HUES6 (cell line): ENCODE measurements around the gene GRIFIN.
"Not testable (repeated sequence)": the region's sequence is repeated elsewhere in the genome, so short reads cannot be mapped to it uniquely, and the experiment has no call there.

Source experiments
- H3K27ac ChIP-seq: 2 replicates; pipeline ENCODE4 v1.7.0; 2013; ENCODE audit warnings: low read depth, mild to moderate bottlenecking, low read length, inconsistent platforms
- H3K27me3 ChIP-seq: 2 replicates; pipeline ENCODE4 v1.6.1; 2013; ENCODE audit warnings: low read length; ENCODE audit not compliant: control insufficient read depth, insufficient read depth
- H3K36me3 ChIP-seq: 2 replicates; pipeline ENCODE4 v1.6.1; 2013; ENCODE audit warnings: low read length; ENCODE audit not compliant: control insufficient read depth, insufficient read depth
- H3K4me1 ChIP-seq: 2 replicates; pipeline ENCODE4 v1.6.1; 2013; ENCODE audit warnings: low read length; ENCODE audit not compliant: control insufficient read depth, insufficient read depth
- H3K4me3 ChIP-seq: 2 replicates; pipeline ENCODE4 v1.5.1; 2013; ENCODE audit warnings: low read depth, low read length
- H3K9ac ChIP-seq: one replicate; pipeline ENCODE4 v1.6.1; 2013; ENCODE audit warnings: mild to moderate bottlenecking, low read length
- H3K9me3 ChIP-seq: 2 replicates; pipeline ENCODE4 v1.6.1; 2013; ENCODE audit warnings: low read depth, low read length; ENCODE audit not compliant: control insufficient read depth, insufficient read depth

GRIFIN gene

DNA sequence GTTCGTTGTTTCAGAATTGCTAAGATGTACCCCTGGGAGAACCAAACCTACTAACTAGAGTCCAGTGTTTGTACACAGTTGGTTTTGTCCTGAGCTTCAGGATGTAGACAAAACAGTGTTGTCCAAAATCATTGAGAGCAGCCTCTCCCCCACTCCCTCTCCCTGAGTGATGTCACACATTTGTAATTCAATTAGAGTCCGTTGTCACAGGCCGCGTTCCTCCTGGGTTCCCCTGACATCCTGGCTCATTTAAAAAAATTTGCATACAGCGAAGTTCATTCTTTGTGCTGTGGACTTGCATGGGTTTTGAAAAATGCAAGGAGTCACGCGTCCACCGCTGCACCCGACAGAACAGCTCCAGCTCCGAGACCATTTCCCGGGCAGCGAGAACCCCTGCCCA lies 10.3 kb downstream of the GRIFIN start:
- H3K9me3 ChIP-seq: peaks cover 3% of the 10 kb centered on the region; the same call in 1 of the 2 replicates
- peak overlapping the region; percentile 1 for H3K9ac ChIP-seq
- H3K27ac ChIP-seq: no peak overlapping the region
- H3K4me1 ChIP-seq: peaks cover 16% of the 10 kb centered on the region
- H3K27me3 ChIP-seq: no peaks in the 10 kb centered on the region
- no peaks in the 10 kb centered on the region for H3K36me3 ChIP-seq
- no peak overlapping the region for H3K4me3 ChIP-seq

DNA sequence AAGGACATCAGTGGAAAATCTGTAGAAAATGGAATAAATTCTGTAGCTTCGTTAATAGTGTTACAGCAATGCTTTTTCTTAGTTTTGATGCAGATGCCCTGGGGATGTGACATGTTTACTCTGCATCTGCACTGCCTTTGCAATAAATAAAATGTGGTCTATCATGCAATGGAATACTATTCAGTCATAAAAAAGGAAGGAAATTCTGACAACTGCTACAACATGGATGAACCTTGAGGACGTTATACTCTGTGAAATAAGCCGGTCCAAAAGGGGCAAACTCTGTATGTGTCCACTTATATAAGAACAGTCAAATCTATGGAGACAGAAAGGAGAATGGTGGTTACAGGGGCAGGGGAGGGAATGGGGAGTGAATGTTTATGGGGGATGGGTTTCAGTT lies 13.5 kb downstream of the GRIFIN start:
- Histone ChIP-seq H3K27ac (no peak overlapping the region), H3K4me3 (no peak overlapping the region), H3K4me1 (peaks cover 10% of the 10 kb centered on the region), H3K9me3 (peaks cover 3% of the 10 kb centered on the region; the same call in 1 of the 2 replicates), H3K36me3 (no peaks in the 10 kb centered on the region), H3K9ac (no peak overlapping the region), H3K27me3 (no peaks in the 10 kb centered on the region)

GRCh38 chr7:2461268-2462026 lies 14.8 kb downstream of the GRIFIN start:
- H3K27ac ChIP-seq: no peak overlapping the region

DNA sequence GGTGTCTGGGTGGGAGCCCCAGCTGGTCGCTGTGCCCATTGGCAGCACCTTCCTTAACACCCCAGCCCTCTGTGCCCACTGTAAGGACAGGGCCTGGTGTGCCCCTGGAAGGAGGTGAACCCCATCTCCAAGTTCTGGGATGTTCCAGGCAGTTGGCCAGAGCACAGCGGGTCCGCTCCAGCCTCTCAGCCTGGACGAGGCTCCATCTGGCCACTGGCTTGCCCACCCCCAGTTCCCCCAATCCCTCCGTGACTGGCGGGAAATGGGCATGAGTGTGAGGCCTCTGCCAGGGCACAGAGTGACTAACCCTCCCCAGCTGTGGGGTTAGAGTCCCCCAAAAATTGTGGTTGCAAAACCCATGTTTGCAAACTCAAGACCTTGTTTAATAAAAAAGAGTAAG lies 15.6 kb downstream of the GRIFIN start:
- Histone ChIP-seq H3K9me3 (peaks cover 3% of the 10 kb centered on the region; the same call in 1 of the 2 replicates), H3K4me1 (peaks cover 4% of the 10 kb centered on the region), H3K36me3 (no peaks in the 10 kb centered on the region), H3K27ac (no peak overlapping the region), H3K27me3 (no peaks in the 10 kb centered on the region), H3K4me3 (no peak overlapping the region), H3K9ac (no peak overlapping the region)

More at GRCh38 chr7:2461268-2462026, 14.8 kb downstream of the GRIFIN start:
- Histone ChIP-seq H3K36me3 (no peaks in the 10 kb centered on the region), H3K4me1 (peaks cover 10% of the 10 kb centered on the region), H3K4me3 (no peak overlapping the region), H3K9me3 (peaks cover 3% of the 10 kb centered on the region; the same call in 1 of the 2 replicates), H3K27me3 (no peaks in the 10 kb centered on the region), H3K9ac (no peak overlapping the region)

- no peak overlapping the region for H3K27ac ChIP-seq
- H3K36me3 ChIP-seq: no peaks in the 10 kb centered on the region
- H3K4me1 ChIP-seq: peaks cover 2% of the 10 kb centered on the region; the same call in 1 of the 2 replicates
- H3K9me3 ChIP-seq: peaks cover 3% of the 10 kb centered on the region; the same call in 1 of the 2 replicates
- H3K4me3 ChIP-seq: no peak overlapping the region
- no peak overlapping the region for H3K9ac ChIP-seq
- H3K27me3 ChIP-seq: no peaks in the 10 kb centered on the region
Observed at GRCh38 chr7:2460188-2460587, 16.0 kb downstream of the GRIFIN start.

DNA sequence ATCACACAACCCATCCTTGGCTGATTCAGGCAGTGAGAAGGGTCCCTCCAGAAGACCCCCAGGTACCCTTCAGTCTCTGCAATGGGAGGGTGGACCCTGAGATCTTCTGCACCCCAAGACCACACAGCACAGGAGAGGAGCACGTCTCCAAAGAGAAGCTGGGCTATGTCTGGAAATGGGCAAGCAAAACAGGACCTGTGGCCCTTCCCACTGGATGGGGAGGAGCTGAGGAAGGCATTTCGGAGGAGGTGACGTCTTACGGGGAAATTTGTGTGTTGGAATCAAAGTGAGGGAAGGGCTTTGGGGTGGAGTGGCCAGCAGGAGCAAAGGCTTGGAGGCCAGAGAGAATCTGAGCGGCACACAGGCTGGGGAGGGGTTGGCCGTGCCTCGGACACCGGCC lies 16.5 kb downstream of the GRIFIN start:
- Histone ChIP-seq H3K9me3 (peaks cover 3% of the 10 kb centered on the region; the same call in 1 of the 2 replicates), H3K27me3 (no peaks in the 10 kb centered on the region), H3K27ac (no peak overlapping the region), H3K4me1 (peaks cover 2% of the 10 kb centered on the region; the same call in 1 of the 2 replicates), H3K36me3 (no peaks in the 10 kb centered on the region), H3K4me3 (no peak overlapping the region), H3K9ac (no peak overlapping the region)

DNA sequence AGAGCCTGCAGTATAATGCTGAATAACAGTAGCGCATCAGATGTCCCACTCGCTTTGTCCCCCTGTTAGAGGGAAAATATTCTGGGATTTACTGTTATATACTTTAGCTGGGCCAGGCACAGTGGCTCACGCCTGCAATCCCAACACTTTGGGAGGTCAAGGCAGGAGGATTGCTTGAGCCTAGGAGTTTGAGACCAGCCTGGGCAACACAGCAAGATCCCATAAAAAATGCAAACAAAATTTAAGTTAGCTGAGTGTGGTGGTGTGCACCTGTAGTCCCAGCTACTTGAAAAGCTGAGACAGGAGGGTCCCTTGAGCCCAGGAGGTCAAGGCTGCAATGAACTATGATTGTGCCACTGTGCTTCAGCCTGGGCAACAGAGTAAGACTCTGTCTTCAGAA lies 22.3 kb downstream of the GRIFIN start:
- not testable (repeated sequence) for H3K9me3 ChIP-seq, H3K27ac ChIP-seq, H3K27me3 ChIP-seq, H3K4me3 ChIP-seq, H3K36me3 ChIP-seq, H3K4me1 ChIP-seq, H3K9ac ChIP-seq

DNA sequence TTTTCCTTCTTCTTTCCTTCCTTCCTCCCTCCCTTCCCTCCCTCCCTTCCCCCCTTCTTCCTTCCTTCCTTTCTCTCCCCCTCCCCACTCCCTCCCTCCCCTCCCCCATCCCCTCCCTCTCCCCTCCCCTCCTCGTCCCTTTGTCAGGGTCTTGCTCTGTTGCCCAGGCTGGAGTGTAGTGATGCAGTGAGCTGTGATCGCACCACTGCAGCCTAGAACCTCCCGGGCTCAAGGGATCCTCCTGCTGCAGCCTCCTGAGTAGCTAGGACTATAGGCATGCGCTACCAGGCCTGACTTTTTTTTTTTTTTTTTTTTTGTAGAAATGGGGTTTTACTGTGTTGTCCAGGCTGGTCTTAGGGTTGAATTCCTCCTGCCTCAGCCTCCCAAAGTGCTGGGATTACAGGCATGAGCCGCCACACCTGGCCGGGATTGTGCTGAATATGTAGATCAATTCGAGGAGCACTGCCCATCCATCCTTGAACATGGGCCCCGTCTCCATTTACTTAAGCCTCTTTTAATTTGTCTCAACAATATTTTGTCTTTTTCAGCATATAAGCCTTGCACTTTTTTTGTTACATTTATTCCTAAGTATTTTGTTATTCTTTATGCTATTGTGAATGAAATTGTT lies 23.4 kb downstream of the GRIFIN start:
- Histone ChIP-seq H3K4me3 (no peak overlapping the region), H3K4me1 (peaks cover 7% of the 10 kb centered on the region), H3K9ac (no peak overlapping the region), H3K27me3 (no peaks in the 10 kb centered on the region), H3K27ac (no peak overlapping the region), H3K9me3 (no peaks in the 10 kb centered on the region), H3K36me3 (no peaks in the 10 kb centered on the region)

DNA sequence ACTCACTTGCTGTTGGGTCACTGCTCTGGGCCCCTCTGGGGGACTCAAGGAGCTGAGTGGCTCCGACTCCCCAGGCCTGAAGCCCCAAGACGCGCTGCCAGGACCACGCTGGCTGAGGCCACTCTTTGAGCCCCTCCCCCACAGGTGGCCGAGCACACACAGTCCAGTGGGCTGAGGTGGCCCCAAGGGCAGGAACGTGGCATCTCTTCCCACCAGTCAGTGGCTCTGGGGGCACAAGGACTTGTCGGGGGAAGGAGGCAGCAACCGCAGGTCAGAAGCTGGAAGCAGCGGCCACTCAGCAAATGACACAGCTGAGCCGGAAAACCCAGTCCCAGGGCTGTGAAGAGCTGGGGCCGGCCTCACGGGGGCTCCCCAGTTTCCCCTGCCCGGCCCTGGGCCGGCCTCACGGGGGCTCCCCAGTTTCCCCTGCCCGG lies 24.1 kb downstream of the GRIFIN start:
- Histone ChIP-seq H3K9me3 (no peaks in the 10 kb centered on the region), H3K36me3 (no peaks in the 10 kb centered on the region), H3K4me3 (no peak overlapping the region), H3K9ac (no peak overlapping the region), H3K4me1 (peaks cover 7% of the 10 kb centered on the region), H3K27ac (no peak overlapping the region), H3K27me3 (no peaks in the 10 kb centered on the region)

DNA sequence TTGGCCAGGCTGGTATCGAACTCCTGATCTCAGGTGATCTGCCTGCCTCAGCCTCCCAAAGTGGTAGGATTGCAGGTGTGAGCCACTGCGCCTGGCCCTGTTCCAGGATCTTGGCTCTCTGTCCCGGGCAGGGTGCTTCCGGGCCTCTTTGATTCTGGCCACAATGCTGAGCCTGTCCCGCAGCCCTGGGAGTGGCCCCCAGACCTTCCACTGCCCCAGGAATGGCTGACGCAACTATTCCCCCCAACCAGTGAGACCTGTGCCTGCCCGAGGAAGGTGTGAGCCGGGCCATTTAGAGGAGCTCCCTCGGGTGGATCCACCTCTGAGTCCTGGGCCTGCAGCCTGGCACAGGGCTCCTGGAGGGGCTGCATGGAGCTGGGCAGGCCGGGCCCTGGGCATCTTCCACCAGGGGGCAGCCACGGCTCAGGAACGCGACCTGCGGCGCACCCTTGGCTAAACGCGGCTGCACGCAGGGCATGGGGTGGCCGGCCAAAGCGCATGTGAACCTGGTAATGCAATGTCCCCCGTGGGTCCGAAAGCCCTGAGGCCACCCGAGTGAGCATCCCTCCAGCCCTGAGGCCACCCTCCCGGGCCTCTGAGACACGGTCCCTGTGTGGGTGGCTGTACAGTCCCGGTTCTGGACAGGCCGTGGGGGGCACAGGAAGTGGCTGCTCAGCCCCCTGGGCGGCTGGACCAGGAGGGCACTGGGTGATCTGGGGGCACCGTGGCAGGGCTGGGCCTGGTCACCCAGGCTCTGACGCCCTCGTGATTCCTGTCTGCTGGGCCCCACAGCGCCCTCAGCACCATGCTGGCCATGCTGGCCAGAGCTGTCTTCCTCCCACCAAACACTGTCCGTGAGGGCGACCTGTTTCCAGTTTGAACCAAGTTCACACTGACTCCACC lies 24.8 kb downstream of the GRIFIN start:
- peak overlapping the region; percentile 8 for H3K9ac ChIP-seq
- H3K4me3 ChIP-seq: no peak overlapping the region

More for the DNA sequence above, 24.8 kb downstream of the GRIFIN start:
- Histone ChIP-seq H3K27me3 (no peaks in the 10 kb centered on the region), H3K4me1 (peaks cover 7% of the 10 kb centered on the region), H3K9me3 (no peaks in the 10 kb centered on the region), H3K36me3 (no peaks in the 10 kb centered on the region), H3K27ac (no peak overlapping the region)
